ENCODE results near the gene NEGR1. TPM values are rescaled to one million over a fixed set of nuclear protein-coding genes. Genes with fewer than 3 reads are reported as not detected.

NEGR1 gene
- total RNA-seq, 2 experiments from 2014 or later: not detected

DNA sequence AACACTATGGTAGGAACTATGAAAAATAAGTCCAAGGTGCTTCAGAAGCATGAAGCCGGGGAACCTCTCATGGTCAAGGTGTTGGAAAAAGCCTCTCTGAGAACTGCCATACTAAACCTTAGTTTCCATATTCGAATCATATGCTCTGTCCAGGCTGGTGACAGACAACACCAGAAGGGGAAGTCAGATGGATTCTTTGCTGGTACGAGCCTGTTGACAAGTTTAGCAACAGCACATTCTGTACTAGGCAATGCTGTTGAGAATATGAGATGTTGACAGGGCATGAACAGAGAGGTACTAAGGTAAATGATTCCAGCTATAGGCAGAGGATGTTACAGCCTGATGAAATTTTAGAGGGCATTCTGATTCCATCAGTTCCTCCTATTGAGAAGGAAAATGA lies 740.2 kb downstream of the NEGR1 start:
- ChIA-PET POLR2A (no interaction called here), CTCF (no interaction called here)
- ATAC-seq (no peak), DNase-seq (no peak)
- Mint-ChIP-seq H3K4me3 (no peak overlapping the region), H3K27me3 (no peaks in the 10 kb centered on the region), H3K4me1 (ENCODE audit: low read depth) (no peaks in the 10 kb centered on the region), H3K36me3 (ENCODE audit: low read depth) (no peaks in the 10 kb centered on the region), H3K9me3 (no peaks in the 10 kb centered on the region), H3K27ac (no peak overlapping the region)
- TF ChIP-seq, protein P1, sequence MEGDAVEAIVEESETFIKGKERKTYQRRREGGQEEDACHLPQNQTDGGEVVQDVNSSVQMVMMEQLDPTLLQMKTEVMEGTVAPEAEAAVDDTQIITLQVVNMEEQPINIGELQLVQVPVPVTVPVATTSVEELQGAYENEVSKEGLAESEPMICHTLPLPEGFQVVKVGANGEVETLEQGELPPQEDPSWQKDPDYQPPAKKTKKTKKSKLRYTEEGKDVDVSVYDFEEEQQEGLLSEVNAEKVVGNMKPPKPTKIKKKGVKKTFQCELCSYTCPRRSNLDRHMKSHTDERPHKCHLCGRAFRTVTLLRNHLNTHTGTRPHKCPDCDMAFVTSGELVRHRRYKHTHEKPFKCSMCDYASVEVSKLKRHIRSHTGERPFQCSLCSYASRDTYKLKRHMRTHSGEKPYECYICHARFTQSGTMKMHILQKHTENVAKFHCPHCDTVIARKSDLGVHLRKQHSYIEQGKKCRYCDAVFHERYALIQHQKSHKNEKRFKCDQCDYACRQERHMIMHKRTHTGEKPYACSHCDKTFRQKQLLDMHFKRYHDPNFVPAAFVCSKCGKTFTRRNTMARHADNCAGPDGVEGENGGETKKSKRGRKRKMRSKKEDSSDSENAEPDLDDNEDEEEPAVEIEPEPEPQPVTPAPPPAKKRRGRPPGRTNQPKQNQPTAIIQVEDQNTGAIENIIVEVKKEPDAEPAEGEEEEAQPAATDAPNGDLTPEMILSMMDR (IDR thresholded peaks at IDR 0.05): no peak
- intact Hi-C loops (cut with micrococcal nuclease): no loop called here

DNA sequence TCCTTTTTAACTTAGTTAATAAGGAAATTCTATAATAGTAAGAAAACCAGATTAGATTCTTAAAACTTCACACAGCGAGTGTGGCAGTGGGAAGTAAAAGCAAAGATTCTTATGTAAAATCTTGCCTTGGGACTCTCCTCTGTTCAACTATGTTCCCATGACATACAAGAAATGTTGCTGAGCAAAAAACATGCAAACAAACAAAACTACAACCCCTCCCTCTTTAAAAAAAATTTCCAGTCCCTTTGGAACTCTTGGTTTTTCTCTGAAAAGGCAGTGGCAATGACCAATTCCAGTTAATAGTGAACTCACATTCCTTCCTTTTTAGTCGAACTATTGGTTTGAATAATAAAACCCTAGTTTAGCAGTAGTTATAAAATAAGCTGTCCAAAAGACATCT lies 748.4 kb downstream of the NEGR1 start:
- Mint-ChIP-seq H3K4me3 (no peak overlapping the region), H3K27ac (no peak overlapping the region), H3K4me1 (ENCODE audit: low read depth) (no peaks in the 10 kb centered on the region), H3K27me3 (no peaks in the 10 kb centered on the region), H3K9me3 (no peaks in the 10 kb centered on the region), H3K36me3 (ENCODE audit: low read depth) (no peaks in the 10 kb centered on the region)
- intact Hi-C loops (cut with micrococcal nuclease): no loop called here
- ChIA-PET POLR2A (no interaction called here), CTCF (no interaction called here)
- DNase-seq (no peak), ATAC-seq (no peak)
- TF ChIP-seq, protein P1 (IDR thresholded peaks at IDR 0.05): no peak

DNA sequence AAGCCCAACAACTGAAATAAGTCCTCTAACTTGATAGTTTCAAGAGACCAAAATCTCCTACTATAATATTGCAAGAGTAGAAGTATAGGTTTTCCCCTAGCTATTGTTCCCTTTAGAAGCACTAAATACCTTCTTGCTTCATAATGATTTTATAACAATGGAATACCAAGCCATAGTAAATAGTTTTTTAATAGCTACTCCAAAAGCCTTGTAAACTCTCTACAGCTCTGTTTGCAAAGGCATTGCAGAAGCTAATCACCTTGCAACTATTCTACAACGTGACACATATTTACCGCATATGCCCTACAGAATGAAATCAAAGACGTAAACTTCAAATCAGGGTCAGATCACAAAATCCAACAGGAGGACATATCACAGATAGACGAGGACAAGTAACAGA lies 750.0 kb downstream of the NEGR1 start:
- DNase-seq (no peak), ATAC-seq (no peak)
- no peaks in the 10 kb centered on the region for H3K4me1 Mint-ChIP-seq (ENCODE audit: low read depth)
- ChIA-PET CTCF (no interaction called here), POLR2A (no interaction called here)
- no peaks in the 10 kb centered on the region for H3K27me3 Mint-ChIP-seq
- no peak overlapping the region for H3K27ac Mint-ChIP-seq
- intact Hi-C loops (cut with micrococcal nuclease): no loop called here
- no peak overlapping the region for H3K4me3 Mint-ChIP-seq
- no peaks in the 10 kb centered on the region for H3K36me3 Mint-ChIP-seq (ENCODE audit: low read depth)
- no peaks in the 10 kb centered on the region for H3K9me3 Mint-ChIP-seq
- TF ChIP-seq, protein P1 (IDR thresholded peaks at IDR 0.05): no peak

DNA sequence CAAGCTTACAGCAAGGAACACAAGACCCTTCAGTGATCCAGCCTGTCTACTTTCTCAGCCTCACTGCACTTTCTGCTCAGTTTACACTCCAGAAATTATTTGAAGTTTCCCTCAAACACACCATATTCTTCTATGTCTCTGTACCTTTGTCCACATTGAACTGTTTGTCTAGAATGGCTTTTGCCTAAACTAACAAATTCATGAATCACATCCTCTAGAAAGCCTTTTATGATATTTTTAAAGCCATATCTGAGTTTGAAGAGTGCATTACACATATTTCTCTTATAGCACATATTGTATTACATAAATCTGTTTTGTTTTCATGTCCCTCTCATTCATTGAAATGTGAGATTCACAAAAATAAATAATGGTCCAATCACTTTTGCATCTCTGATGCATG lies 755.5 kb downstream of the NEGR1 start:
- DNase-seq (no peak), ATAC-seq (no peak)
- Mint-ChIP-seq H3K9me3 (no peaks in the 10 kb centered on the region), H3K27ac (no peak overlapping the region), H3K4me3 (no peak overlapping the region), H3K36me3 (ENCODE audit: low read depth) (no peaks in the 10 kb centered on the region), H3K4me1 (ENCODE audit: low read depth) (no peaks in the 10 kb centered on the region), H3K27me3 (no peaks in the 10 kb centered on the region)
- intact Hi-C loops (cut with micrococcal nuclease): no loop called here
- POLR2A ChIA-PET: no interaction called here
- TF ChIP-seq, protein P1 (IDR thresholded peaks at IDR 0.05): no peak
- CTCF ChIA-PET: no interaction called here

DNA sequence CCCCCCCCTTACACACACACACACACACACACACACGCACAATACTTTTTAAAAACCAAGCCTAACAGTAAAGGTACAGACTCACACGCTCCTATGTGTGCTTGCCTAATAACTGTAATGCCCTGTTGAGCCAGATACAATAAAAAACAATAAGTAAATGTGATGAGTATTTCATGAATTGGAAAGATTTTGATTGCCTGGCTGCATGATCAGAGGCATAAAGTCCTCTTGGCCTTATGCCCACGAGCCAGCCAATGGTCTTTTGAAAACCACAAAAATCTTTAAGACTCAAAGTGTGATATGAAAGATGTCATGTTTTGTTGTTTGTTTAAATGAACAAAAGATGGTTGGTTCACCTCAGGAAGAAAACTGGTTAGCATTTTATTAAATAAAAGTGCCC lies 759.6 kb downstream of the NEGR1 start:
- ATAC-seq (no peak), DNase-seq (no peak)
- H3K9me3 Mint-ChIP-seq: no peaks in the 10 kb centered on the region
- H3K4me3 Mint-ChIP-seq: no peak overlapping the region
- H3K27me3 Mint-ChIP-seq: no peaks in the 10 kb centered on the region
- TF ChIP-seq, protein P1 (IDR thresholded peaks at IDR 0.05): no peak
- no peaks in the 10 kb centered on the region for H3K36me3 Mint-ChIP-seq (ENCODE audit: low read depth)
- no peak overlapping the region for H3K27ac Mint-ChIP-seq
- ChIA-PET POLR2A (no interaction called here), CTCF (no interaction called here)
- intact Hi-C loops (cut with micrococcal nuclease): no loop called here
- no peaks in the 10 kb centered on the region for H3K4me1 Mint-ChIP-seq (ENCODE audit: low read depth)
